Body of pancreas (tissue), 4 donors: ENCODE measurements around the gene PANX2. TPM values are rescaled to one million over a fixed set of nuclear protein-coding genes. Genes with fewer than 3 reads are reported as not detected.
"Not testable (repeated sequence)": the region's sequence is repeated elsewhere in the genome, so short reads cannot be mapped to it uniquely, and the experiment has no call there.

Experiments used
- ATAC-seq: fragments of 150-250 bp; one replicate; pipeline ENCODE4 v1.9.1; 2016
- DNase-seq, 4 donors: peaks; one replicate each; pipeline ENCODE4 v3.0.0-alpha.2; 2019
- H3K27ac ChIP-seq, 4 donors: fragments of 200-600 bp; sonication (generic); 1 replicate in 3 of 4; 2 replicates in 1 of 4; pipeline versions ENCODE4 v1.5.1 to v1.6.1; 2016 to 2019; ENCODE audit warnings: mild to moderate bottlenecking in 1 of 4, mixed read lengths in 1 of 4, moderate library complexity in 1 of 4
- H3K27me3 ChIP-seq, 2 donors: fragments of 200-600 bp; sonication (generic); one replicate each; pipeline ENCODE4 v1.6.0; 2016; ENCODE audit warnings: mild to moderate bottlenecking in 1 of 2
- H3K36me3 ChIP-seq, 2 donors: fragments of 200-600 bp; sonication (generic); replicated peaks in 1 of 2; 2 replicates each; pipeline ENCODE4 v1.5.1; 2016; ENCODE audit warnings: low read depth in 2 of 2; ENCODE audit not compliant: insufficient read depth in 1 of 2
- H3K4me1 ChIP-seq: fragments of 200-600 bp; sonication (generic); one replicate; pipeline ENCODE4 v1.6.0; 2016
- H3K4me3 ChIP-seq, 2 donors: fragments of 200-600 bp; sonication (generic); 1 replicate in 1 of 2; 2 replicates in 1 of 2; pipeline ENCODE4 v1.5.1; 2016 to 2019
- H3K9me3 ChIP-seq, 3 donors: fragments of 200-600 bp; sonication (generic); 1 replicate in 2 of 3; 2 replicates in 1 of 3; pipeline ENCODE4 v1.5.1; 2016
- POLR2A ChIP-seq, 3 donors: fragments of 450-650 bp; IDR thresholded peaks; one replicate each; pipeline ENCODE4 v1.6.1; 2016; ENCODE audit warnings: antibody characterized with exemption in 3 of 3, mild to moderate bottlenecking in 2 of 3
- WGBS, 2 donors: methylation state at CpG; one replicate each; pipeline ENCODE4 v1.1.5; 2017; 5-methylcytosine and 5-hydroxymethylcytosine counted together
- intact Hi-C: fragments of 100-400 bp; cut with DNase I; formaldehyde crosslinking; loops from one replicate; pipeline ENCODE4 v1.15.1; 2023
- total RNA-seq, 2 donors: library from RNA; depleted of rRNA; stranded (reverse); fragments of >200 nt; gene quantifications; one replicate each; pipeline ENCODE4 v1.1.0, GENCODE V29; 2016
- TF ChIP-seq, protein P1 (sequence below), 7 experiments: fragments of 450-650 bp in 4 of 7; fragments of 200-600 bp in 3 of 7; sonication (generic) in 3 of 7; IDR thresholded peaks; one replicate each; pipeline ENCODE4 v1.5.1; 2016 to 2019; ENCODE audit warnings: antibody characterized with exemption in 7 of 7

PANX2 gene
- total RNA-seq, 2 donors from 2014 or later: 0.33 to 3.1 TPM

GRCh38 chr22:50201191-50202129 is 30.9 kb downstream of the PANX2 start:
- 2 to 8% methylated on average over 6 to 99 of the region's 115 CpGs for WGBS, 2 donors
- DNase-seq (peak; percentile 63 to 72 (median 64)), ATAC-seq (peak; percentile 43)
- intact Hi-C loops: no loop called here
- TF ChIP-seq, protein P1, sequence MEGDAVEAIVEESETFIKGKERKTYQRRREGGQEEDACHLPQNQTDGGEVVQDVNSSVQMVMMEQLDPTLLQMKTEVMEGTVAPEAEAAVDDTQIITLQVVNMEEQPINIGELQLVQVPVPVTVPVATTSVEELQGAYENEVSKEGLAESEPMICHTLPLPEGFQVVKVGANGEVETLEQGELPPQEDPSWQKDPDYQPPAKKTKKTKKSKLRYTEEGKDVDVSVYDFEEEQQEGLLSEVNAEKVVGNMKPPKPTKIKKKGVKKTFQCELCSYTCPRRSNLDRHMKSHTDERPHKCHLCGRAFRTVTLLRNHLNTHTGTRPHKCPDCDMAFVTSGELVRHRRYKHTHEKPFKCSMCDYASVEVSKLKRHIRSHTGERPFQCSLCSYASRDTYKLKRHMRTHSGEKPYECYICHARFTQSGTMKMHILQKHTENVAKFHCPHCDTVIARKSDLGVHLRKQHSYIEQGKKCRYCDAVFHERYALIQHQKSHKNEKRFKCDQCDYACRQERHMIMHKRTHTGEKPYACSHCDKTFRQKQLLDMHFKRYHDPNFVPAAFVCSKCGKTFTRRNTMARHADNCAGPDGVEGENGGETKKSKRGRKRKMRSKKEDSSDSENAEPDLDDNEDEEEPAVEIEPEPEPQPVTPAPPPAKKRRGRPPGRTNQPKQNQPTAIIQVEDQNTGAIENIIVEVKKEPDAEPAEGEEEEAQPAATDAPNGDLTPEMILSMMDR (IDR thresholded peaks at IDR 0.05): no peak
- peak in 1 of 3 donors; percentile 9 for TF ChIP-seq POLR2A (IDR thresholded peaks at IDR 0.05)
- Histone ChIP-seq H3K36me3 (peaks cover 0 to 8% of the 10 kb centered on the region in 2 donors), H3K4me3 (peak overlapping the region; percentile 65 to 68), H3K27me3 (no peaks in the 10 kb centered on the region), H3K27ac (peak overlapping the region; percentile 37 to 78 (median 68)), H3K9me3 (no peaks in the 10 kb centered on the region), H3K4me1 (peaks cover 26% of the 10 kb centered on the region)

DNA sequence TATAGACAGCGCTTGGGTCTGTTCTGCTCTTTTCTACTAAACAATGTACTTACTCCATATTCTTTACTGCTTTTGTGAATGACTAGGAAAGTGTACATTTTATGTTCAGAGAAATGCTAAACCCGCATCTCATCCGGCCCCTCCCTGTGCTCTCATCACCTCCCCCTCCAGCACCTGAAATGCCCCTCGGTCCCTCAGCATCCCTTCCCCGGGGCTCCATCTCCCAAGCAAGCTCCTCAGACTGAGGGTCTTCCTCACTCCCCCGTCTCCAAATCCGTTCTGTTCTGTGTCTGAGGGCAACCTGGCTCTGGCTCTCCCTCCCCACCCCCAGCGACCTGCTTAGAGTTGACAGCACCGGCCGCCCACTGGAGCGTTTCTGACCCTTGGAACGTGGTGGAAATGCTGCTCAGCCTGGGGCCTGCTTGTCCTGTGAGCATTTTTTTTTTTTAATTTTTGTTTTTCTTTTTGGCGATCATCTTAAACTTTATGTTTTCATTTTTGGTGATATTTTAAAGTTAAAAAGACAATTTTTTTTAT is 31.7 kb downstream of the PANX2 start:
- WGBS, 2 donors: 41 to 42% methylated on average over 13 of the region's 13 CpGs
- H3K27me3 ChIP-seq: no peaks in the 10 kb centered on the region
- ATAC-seq (no peak), DNase-seq (peak in 1 of 4 donors; percentile 13)
- no peaks in the 10 kb centered on the region for H3K9me3 ChIP-seq
- peaks cover 26% of the 10 kb centered on the region for H3K4me1 ChIP-seq
- TF ChIP-seq, protein P1 (IDR thresholded peaks at IDR 0.05): no peak
- TF ChIP-seq POLR2A (IDR thresholded peaks at IDR 0.05): no peak
- H3K36me3 ChIP-seq: peaks cover 0 to 8% of the 10 kb centered on the region in 2 donors
- peak overlapping the region in 1 of 4 donors; percentile 71 for H3K27ac ChIP-seq
- peak overlapping the region in 1 of 2 donors; percentile 65 for H3K4me3 ChIP-seq
- intact Hi-C loops: no loop called here

DNA sequence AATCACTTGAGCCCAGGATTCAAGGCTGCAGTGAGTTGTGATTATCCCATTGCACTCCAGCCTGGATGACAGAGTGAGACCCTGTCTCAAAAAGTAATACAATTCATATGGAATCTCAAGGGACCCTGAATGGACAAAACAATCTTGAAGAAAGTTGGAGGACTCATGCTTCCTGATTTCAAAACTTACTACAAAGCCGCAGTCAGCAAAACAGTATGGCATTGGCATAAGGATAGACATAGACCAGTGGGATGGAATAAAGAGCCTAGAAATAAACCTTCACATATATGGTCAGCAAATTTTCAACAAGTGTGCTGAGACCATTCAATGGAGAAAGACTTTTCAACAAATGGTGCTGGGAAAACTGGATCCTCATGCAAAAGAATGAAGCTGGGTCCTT is 32.8 kb downstream of the PANX2 start:
- DNase-seq: no peak
- Histone ChIP-seq H3K36me3 (peaks cover 0 to 3% of the 10 kb centered on the region in 2 donors), H3K4me1 (peaks cover 26% of the 10 kb centered on the region), H3K27me3 (no peaks in the 10 kb centered on the region), H3K27ac (no peak overlapping the region), H3K9me3 (no peaks in the 10 kb centered on the region), H3K4me3 (no peak overlapping the region)
- no peak for ATAC-seq
- WGBS, 2 donors: 93 to 100% methylated on average over 1 of the region's 1 CpG
- no peak for TF ChIP-seq POLR2A (IDR thresholded peaks at IDR 0.05)
- TF ChIP-seq, protein P1 (IDR thresholded peaks at IDR 0.05): no peak
- intact Hi-C loops: no loop called here

- Histone ChIP-seq H3K27ac (no peak overlapping the region), H3K4me3 (no peak overlapping the region), H3K36me3 (peaks cover 0 to 3% of the 10 kb centered on the region in 2 donors), H3K27me3 (no peaks in the 10 kb centered on the region), H3K9me3 (no peaks in the 10 kb centered on the region), H3K4me1 (peaks cover 25% of the 10 kb centered on the region)
- DNase-seq (no peak), ATAC-seq (no peak)
- intact Hi-C loops: no loop called here
- WGBS, 2 donors: 87 to 91% methylated on average over 7 of the region's 7 CpGs
- TF ChIP-seq POLR2A (IDR thresholded peaks at IDR 0.05): no peak
- TF ChIP-seq, protein P1 (IDR thresholded peaks at IDR 0.05): no peak
Observed at GRCh38 chr22:50204571-50204970, 34.0 kb downstream of the PANX2 start.

GRCh38 chr22:50204998-50205397 is 34.5 kb downstream of the PANX2 start:
- not testable (repeated sequence) for DNase-seq, H3K9me3 ChIP-seq, H3K27me3 ChIP-seq, H3K4me3 ChIP-seq, H3K27ac ChIP-seq, H3K36me3 ChIP-seq, ATAC-seq
- WGBS, 2 donors: 77 to 91% methylated on average over 9 of the region's 9 CpGs
- peaks cover 21% of the 10 kb centered on the region for H3K4me1 ChIP-seq
- intact Hi-C loops: loop anchor here (5.0 kb wide), 1 partner anchor 53 kb away; no protein-coding TSS in a partner anchor
